ENCODE data around the gene LRTM2.

LRTM2 gene

GRCh38 chr12:1820191-1820895 is at the start of gene LRTM2:
Gene LRTM2, plus strand, starts transcription at chr12:1820565. Its CDS starts 7,584 bp downstream, at chr12:1828149.
- H3K36me3 ChIP-seq (ENCODE audit: low read depth): no peaks in the 10 kb centered on the region
- DNase-seq (ENCODE audit: low spot score): no peak
- H3K4me1 ChIP-seq (ENCODE audit: insufficient read depth, poor library complexity, severe bottlenecking): no peaks in the 10 kb centered on the region
- H3K27me3 ChIP-seq (ENCODE audit: insufficient read depth, poor library complexity, severe bottlenecking): peaks cover 76% of the 10 kb centered on the region
- H3K4me3 ChIP-seq (ENCODE audit: severe bottlenecking): no peak within 1 kb of the TSS
- TF ChIP-seq CTCF (IDR thresholded peaks at IDR 0.05; ENCODE audit: poor library complexity, severe bottlenecking): no peak
- ATAC-seq (ENCODE audit: low read depth): no peak
- H3K27ac ChIP-seq (ENCODE audit: poor library complexity, severe bottlenecking): no peak within 1 kb of the TSS
- H3K9me3 ChIP-seq (ENCODE audit: severe bottlenecking): no peaks in the 10 kb centered on the region

GRCh38 chr12:1773937-1774655 is 46.3 kb upstream of the LRTM2 start:
- Histone ChIP-seq H3K27me3 (ENCODE audit: insufficient read depth, poor library complexity, severe bottlenecking) (no peaks in the 10 kb centered on the region), H3K4me3 (ENCODE audit: severe bottlenecking) (no peak overlapping the region), H3K36me3 (ENCODE audit: low read depth) (peaks cover 51% of the 10 kb centered on the region), H3K9me3 (ENCODE audit: severe bottlenecking) (no peaks in the 10 kb centered on the region), H3K27ac (ENCODE audit: poor library complexity, severe bottlenecking) (no peak overlapping the region), H3K4me1 (ENCODE audit: insufficient read depth, poor library complexity, severe bottlenecking) (peaks cover 45% of the 10 kb centered on the region)
- DNase-seq (ENCODE audit: low spot score): no peak
- TF ChIP-seq CTCF (IDR thresholded peaks at IDR 0.05; ENCODE audit: poor library complexity, severe bottlenecking): no peak
- no peak for ATAC-seq (ENCODE audit: low read depth)

GRCh38 chr12:1776170-1776921 is 44.0 kb upstream of the LRTM2 start:
- peak overlapping the region; percentile 61 for H3K27ac ChIP-seq (ENCODE audit: poor library complexity, severe bottlenecking)
- H3K27me3 ChIP-seq (ENCODE audit: insufficient read depth, poor library complexity, severe bottlenecking): no peaks in the 10 kb centered on the region
- H3K4me3 ChIP-seq (ENCODE audit: severe bottlenecking): no peak overlapping the region
- H3K4me1 ChIP-seq (ENCODE audit: insufficient read depth, poor library complexity, severe bottlenecking): peaks cover 33% of the 10 kb centered on the region
- H3K36me3 ChIP-seq (ENCODE audit: low read depth): peaks cover 56% of the 10 kb centered on the region
- H3K9me3 ChIP-seq (ENCODE audit: severe bottlenecking): no peaks in the 10 kb centered on the region
- TF ChIP-seq CTCF (IDR thresholded peaks at IDR 0.05; ENCODE audit: poor library complexity, severe bottlenecking): no peak
- peak; percentile 96 for ATAC-seq (ENCODE audit: low read depth)
- DNase-seq (ENCODE audit: low spot score): no peak

GRCh38 chr12:1777798-1778197 is 42.6 kb upstream of the LRTM2 start:
- peaks cover 33% of the 10 kb centered on the region for H3K4me1 ChIP-seq (ENCODE audit: insufficient read depth, poor library complexity, severe bottlenecking)
- H3K9me3 ChIP-seq (ENCODE audit: severe bottlenecking): no peaks in the 10 kb centered on the region
- peaks cover 62% of the 10 kb centered on the region for H3K36me3 ChIP-seq (ENCODE audit: low read depth)
- TF ChIP-seq CTCF (IDR thresholded peaks at IDR 0.05; ENCODE audit: poor library complexity, severe bottlenecking): no peak
- H3K27ac ChIP-seq (ENCODE audit: poor library complexity, severe bottlenecking): peak overlapping the region; percentile 61
- no peaks in the 10 kb centered on the region for H3K27me3 ChIP-seq (ENCODE audit: insufficient read depth, poor library complexity, severe bottlenecking)
- DNase-seq (ENCODE audit: low spot score) (no peak), ATAC-seq (ENCODE audit: low read depth) (peak; percentile 80)
- H3K4me3 ChIP-seq (ENCODE audit: severe bottlenecking): no peak overlapping the region

All from RWPE2 (cell line).